ENCODE results near the gene NCOA7. TPM values are rescaled to one million over a fixed set of nuclear protein-coding genes. Genes with fewer than 3 reads are reported as not detected.

The NCOA7 gene
- total RNA-seq, 1 experiment from 2014 or later, result 9.4 TPM

GRCh38 chr6:125746019-125746414, 44.7 kb upstream of the NCOA7 start:
- no peak for DNase-seq
- H2AFZ ChIP-seq (ENCODE audit: low read length), result no peak overlapping the region
- Mint-ChIP-seq H3K27ac (peak overlapping the region in 2 of 3 experiments; percentile 71 to 96; a peak in 5 of 7 replicates), H3K27me3 (ENCODE audit: low read depth) (peaks cover 30% of the 10 kb centered on the region), H3K4me3 (peak overlapping the region; percentile 67 to 84), H3K4me1 (peaks cover 54 to 61% of the 10 kb centered on the region in 2 experiments), H3K36me3 (ENCODE audit: insufficient read depth in 1 of 3, low read depth in 3 of 3) (no peaks in the 10 kb centered on the region), H3K9me3 (no peaks in the 10 kb centered on the region; a peak in 1 of 5 replicates)
- H3K14ac ChIP-seq (ENCODE audit: insufficient read depth, low read length), result no peak overlapping the region
- no peak overlapping the region for H2AK5ac ChIP-seq (ENCODE audit: insufficient read length, low read length)
- no peak overlapping the region for H4K5ac ChIP-seq (ENCODE audit: insufficient read length, low read depth, low read length)
- no CpG with 5 or more reads among the region's 5 CpGs for WGBS (ENCODE audit: extremely low coverage, insufficient read length, low lambda C conversion rate)
- H3K18ac ChIP-seq (ENCODE audit: insufficient read length, low read depth, low read length), result no peak overlapping the region
- peaks cover 10% of the 10 kb centered on the region; the same call in 1 of the 2 replicates for H3K27me3 ChIP-seq (ENCODE audit: insufficient read depth, low read length)
- H3K4me2 ChIP-seq (ENCODE audit: insufficient read depth, insufficient read length, low read length), result peak overlapping the region; percentile 90
- H4K8ac ChIP-seq (replicated peaks; ENCODE audit: insufficient read length, low read depth, low read length), result no peak overlapping the region
- H3K79me1 ChIP-seq (ENCODE audit: insufficient read depth, low read depth, low read length, poor library complexity, severe bottlenecking), result no peaks in the 10 kb centered on the region
- H3K27ac ChIP-seq (ENCODE audit: insufficient read length, low read depth, low read length), result no peak overlapping the region
- no peaks in the 10 kb centered on the region for H3K9me3 ChIP-seq (ENCODE audit: control insufficient read depth, low read depth, low read length)
- no peak overlapping the region for H2BK20ac ChIP-seq (ENCODE audit: low read depth, low read length, poor library complexity, severe bottlenecking)
- no peak overlapping the region for H3K9ac ChIP-seq (ENCODE audit: extremely low read depth, insufficient read length, low read length)
- H3T11ph ChIP-seq (ENCODE audit: low read length), result no peak overlapping the region
- H3K4ac ChIP-seq (ENCODE audit: low read depth, low read length), result no peak overlapping the region
- TF ChIP-seq, protein P1, sequence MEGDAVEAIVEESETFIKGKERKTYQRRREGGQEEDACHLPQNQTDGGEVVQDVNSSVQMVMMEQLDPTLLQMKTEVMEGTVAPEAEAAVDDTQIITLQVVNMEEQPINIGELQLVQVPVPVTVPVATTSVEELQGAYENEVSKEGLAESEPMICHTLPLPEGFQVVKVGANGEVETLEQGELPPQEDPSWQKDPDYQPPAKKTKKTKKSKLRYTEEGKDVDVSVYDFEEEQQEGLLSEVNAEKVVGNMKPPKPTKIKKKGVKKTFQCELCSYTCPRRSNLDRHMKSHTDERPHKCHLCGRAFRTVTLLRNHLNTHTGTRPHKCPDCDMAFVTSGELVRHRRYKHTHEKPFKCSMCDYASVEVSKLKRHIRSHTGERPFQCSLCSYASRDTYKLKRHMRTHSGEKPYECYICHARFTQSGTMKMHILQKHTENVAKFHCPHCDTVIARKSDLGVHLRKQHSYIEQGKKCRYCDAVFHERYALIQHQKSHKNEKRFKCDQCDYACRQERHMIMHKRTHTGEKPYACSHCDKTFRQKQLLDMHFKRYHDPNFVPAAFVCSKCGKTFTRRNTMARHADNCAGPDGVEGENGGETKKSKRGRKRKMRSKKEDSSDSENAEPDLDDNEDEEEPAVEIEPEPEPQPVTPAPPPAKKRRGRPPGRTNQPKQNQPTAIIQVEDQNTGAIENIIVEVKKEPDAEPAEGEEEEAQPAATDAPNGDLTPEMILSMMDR (conservative IDR thresholded peaks at IDR 0.05), result no peak
- H4K20me1 ChIP-seq (ENCODE audit: control insufficient read depth, insufficient read depth, insufficient read length), result no peaks in the 10 kb centered on the region
- H3K79me2 ChIP-seq (ENCODE audit: insufficient read depth, low read length), result peaks cover 2% of the 10 kb centered on the region; the same call in 1 of the 2 replicates
- H3K56ac ChIP-seq (ENCODE audit: insufficient read length, low read depth, low read length), result no peak overlapping the region
- H2BK5ac ChIP-seq (ENCODE audit: insufficient read length, low read length), result no peak overlapping the region
- H2BK120ac ChIP-seq (ENCODE audit: low read depth, low read length, poor library complexity, severe bottlenecking), result no peak overlapping the region
- peaks cover 27% of the 10 kb centered on the region for H3K23me2 ChIP-seq (ENCODE audit: insufficient read length, low read depth, low read length, poor library complexity, severe bottlenecking)
- H3K4me1 ChIP-seq (ENCODE audit: insufficient read depth, low read length), result peaks cover 4% of the 10 kb centered on the region
- no peak overlapping the region for H2BK12ac ChIP-seq (ENCODE audit: insufficient read length, low read depth, low read length)
- H3K23ac ChIP-seq (ENCODE audit: insufficient read length, low read depth, low read length), result no peak overlapping the region
- H2BK15ac ChIP-seq (ENCODE audit: low read depth, low read length), result no peak overlapping the region
- no peak overlapping the region for H4K91ac ChIP-seq (ENCODE audit: insufficient read length, low read depth, low read length)
